ENCODE results near the gene KCND2.

- TF ChIP-seq YY1 (IDR thresholded peaks at IDR 0.05; ENCODE audit: low read depth): no peak
- TF ChIP-seq TAF1 (IDR thresholded peaks at IDR 0.05; ENCODE audit: low read depth): no peak
- no peak for TF ChIP-seq NFIC (IDR thresholded peaks at IDR 0.05)
- TF ChIP-seq EP300 (IDR thresholded peaks at IDR 0.05; ENCODE audit: borderline replicate concordance): no peak
- TF ChIP-seq TEAD4 (IDR thresholded peaks at IDR 0.05): no peak
These were observed 139.4 kb downstream of the KCND2 start for GRCh38 chr7:120412139-120413050.
